ENCODE measurements around the gene HPS5. TPM values are rescaled to one million over a fixed set of nuclear protein-coding genes. Genes with fewer than 3 reads are reported as not detected.

HPS5 gene
- total and polyA plus RNA-seq, 2 of the 13 experiments (the other 11 are each of a cell fraction or from before 2014, with no cell fraction given): 6.6 to 25.5 TPM

DNA sequence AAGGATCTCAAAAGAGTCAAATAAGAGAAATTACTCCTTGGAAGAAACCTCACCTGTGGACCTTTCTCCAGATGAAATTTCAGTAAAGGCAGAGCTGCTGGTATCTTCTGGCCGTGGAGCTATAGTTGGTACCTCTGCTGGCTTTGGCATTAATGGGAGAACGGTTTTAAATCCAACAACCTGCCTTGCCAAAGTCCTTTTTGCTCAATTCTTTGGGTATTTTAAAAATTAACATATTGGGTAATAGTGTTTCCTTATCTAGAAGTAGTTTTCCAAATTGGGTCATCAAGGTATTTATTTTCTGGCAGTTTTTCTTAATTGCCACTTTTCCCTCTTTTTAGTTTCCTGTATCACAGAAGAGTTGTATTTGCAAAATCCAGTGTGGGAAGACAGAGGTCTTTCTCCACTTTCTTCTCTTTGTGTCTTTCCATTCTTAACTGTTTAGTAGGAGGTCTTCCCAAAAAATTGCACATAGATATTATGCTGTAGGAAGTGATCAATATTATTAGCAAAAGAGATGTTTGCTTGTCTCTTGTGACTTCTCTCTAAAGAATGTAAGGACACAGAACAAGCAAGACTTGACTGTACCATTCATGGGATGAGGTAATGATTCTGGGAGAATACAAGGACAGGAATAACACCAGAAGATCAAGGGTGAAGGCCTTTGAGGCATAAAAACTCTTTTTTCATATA lies 85.1 kb downstream of the HPS5 start, which contains the start of gene SAA4 (continued):
- TF ChIP-seq, protein P1, sequence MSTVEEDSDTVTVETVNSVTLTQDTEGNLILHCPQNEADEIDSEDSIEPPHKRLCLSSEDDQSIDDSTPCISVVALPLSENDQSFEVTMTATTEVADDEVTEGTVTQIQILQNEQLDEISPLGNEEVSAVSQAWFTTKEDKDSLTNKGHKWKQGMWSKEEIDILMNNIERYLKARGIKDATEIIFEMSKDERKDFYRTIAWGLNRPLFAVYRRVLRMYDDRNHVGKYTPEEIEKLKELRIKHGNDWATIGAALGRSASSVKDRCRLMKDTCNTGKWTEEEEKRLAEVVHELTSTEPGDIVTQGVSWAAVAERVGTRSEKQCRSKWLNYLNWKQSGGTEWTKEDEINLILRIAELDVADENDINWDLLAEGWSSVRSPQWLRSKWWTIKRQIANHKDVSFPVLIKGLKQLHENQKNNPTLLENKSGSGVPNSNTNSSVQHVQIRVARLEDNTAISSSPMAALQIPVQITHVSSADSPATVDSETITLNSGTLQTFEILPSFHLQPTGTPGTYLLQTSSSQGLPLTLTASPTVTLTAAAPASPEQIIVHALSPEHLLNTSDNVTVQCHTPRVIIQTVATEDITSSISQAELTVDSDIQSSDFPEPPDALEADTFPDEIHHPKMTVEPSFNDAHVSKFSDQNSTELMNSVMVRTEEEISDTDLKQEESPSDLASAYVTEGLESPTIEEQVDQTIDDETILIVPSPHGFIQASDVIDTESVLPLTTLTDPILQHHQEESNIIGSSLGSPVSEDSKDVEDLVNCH (CRISPR knock-in tag; IDR thresholded peaks at IDR 0.05): no peak
- TF ChIP-seq, protein P2, sequence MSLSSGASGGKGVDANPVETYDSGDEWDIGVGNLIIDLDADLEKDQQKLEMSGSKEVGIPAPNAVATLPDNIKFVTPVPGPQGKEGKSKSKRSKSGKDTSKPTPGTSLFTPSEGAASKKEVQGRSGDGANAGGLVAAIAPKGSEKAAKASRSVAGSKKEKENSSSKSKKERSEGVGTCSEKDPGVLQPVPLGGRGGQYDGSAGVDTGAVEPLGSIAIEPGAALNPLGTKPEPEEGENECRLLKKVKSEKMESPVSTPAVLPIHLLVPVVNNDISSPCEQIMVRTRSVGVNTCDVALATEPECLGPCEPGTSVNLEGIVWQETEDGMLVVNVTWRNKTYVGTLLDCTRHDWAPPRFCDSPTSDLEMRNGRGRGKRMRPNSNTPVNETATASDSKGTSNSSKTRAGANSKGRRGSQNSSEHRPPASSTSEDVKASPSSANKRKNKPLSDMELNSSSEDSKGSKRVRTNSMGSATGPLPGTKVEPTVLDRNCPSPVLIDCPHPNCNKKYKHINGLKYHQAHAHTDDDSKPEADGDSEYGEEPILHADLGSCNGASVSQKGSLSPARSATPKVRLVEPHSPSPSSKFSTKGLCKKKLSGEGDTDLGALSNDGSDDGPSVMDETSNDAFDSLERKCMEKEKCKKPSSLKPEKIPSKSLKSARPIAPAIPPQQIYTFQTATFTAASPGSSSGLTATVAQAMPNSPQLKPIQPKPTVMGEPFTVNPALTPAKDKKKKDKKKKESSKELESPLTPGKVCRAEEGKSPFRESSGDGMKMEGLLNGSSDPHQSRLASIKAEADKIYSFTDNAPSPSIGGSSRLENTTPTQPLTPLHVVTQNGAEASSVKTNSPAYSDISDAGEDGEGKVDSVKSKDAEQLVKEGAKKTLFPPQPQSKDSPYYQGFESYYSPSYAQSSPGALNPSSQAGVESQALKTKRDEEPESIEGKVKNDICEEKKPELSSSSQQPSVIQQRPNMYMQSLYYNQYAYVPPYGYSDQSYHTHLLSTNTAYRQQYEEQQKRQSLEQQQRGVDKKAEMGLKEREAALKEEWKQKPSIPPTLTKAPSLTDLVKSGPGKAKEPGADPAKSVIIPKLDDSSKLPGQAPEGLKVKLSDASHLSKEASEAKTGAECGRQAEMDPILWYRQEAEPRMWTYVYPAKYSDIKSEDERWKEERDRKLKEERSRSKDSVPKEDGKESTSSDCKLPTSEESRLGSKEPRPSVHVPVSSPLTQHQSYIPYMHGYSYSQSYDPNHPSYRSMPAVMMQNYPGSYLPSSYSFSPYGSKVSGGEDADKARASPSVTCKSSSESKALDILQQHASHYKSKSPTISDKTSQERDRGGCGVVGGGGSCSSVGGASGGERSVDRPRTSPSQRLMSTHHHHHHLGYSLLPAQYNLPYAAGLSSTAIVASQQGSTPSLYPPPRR (CRISPR knock-in tag; IDR thresholded peaks at IDR 0.05; ENCODE audit: borderline replicate concordance): no peak; the same call in 1 of the 2 replicates
- TF ChIP-seq, protein P3, sequence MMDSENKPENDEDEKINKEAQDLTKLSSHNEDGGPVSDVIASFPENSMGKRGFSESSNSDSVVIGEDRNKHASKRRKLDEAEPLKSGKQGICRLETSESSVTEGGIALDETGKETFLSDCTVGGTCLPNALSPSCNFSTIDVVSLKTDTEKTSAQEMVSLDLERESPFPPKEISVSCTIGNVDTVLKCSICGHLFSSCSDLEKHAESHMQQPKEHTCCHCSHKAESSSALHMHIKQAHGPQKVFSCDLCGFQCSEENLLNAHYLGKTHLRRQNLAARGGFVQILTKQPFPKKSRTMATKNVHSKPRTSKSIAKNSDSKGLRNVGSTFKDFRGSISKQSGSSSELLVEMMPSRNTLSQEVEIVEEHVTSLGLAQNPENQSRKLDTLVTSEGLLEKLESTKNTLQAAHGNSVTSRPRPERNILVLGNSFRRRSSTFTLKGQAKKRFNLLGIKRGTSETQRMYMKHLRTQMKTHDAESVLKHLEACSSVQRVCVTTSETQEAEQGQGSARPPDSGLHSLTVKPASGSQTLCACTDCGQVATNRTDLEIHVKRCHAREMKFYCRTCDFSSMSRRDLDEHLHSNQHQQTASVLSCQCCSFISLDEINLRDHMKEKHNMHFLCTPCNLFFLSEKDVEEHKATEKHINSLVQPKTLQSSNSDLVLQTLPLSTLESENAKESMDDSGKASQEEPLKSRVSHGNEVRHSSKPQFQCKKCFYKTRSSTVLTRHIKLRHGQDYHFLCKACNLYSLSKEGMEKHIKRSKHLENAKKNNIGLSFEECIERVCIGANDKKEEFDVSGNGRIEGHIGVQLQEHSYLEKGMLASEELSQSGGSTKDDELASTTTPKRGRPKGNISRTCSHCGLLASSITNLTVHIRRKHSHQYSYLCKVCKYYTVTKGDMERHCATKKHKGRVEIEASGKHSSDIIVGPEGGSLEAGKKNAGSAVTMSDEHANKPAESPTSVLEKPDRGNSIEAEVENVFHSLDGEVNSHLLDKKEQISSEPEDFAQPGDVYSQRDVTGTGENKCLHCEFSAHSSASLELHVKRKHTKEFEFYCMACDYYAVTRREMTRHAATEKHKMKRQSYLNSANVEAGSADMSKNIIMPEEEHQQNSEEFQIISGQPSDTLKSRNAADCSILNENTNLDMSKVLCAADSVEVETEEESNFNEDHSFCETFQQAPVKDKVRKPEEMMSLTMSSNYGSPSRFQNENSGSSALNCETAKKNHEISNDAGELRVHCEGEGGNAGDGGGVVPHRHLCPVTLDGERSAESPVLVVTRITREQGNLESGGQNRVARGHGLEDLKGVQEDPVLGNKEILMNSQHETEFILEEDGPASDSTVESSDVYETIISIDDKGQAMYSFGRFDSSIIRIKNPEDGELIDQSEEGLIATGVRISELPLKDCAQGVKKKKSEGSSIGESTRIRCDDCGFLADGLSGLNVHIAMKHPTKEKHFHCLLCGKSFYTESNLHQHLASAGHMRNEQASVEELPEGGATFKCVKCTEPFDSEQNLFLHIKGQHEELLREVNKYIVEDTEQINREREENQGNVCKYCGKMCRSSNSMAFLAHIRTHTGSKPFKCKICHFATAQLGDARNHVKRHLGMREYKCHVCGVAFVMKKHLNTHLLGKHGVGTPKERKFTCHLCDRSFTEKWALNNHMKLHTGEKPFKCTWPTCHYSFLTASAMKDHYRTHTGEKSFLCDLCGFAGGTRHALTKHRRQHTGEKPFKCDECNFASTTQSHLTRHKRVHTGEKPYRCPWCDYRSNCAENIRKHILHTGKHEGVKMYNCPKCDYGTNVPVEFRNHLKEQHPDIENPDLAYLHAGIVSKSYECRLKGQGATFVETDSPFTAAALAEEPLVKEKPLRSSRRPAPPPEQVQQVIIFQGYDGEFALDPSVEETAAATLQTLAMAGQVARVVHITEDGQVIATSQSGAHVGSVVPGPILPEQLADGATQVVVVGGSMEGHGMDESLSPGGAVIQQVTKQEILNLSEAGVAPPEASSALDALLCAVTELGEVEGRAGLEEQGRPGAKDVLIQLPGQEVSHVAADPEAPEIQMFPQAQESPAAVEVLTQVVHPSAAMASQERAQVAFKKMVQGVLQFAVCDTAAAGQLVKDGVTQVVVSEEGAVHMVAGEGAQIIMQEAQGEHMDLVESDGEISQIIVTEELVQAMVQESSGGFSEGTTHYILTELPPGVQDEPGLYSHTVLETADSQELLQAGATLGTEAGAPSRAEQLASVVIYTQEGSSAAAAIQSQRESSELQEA (CRISPR knock-in tag; IDR thresholded peaks at IDR 0.05; ENCODE audit: not compliant biosample characterization): no peak
- TF ChIP-seq MEF2D (CRISPR knock-in tag; IDR thresholded peaks at IDR 0.05) (no peak; the same call in 1 of the 2 replicates), ZNF670 (CRISPR knock-in tag; IDR thresholded peaks at IDR 0.05; ENCODE audit: borderline replicate concordance) (peak; percentile 38; the same call in 1 of the 2 replicates), ZC3H13 (CRISPR knock-in tag; IDR thresholded peaks at IDR 0.05) (no peak), ZNF3 (CRISPR knock-in tag; IDR thresholded peaks at IDR 0.05) (no peak), ZNF431 (CRISPR knock-in tag; IDR thresholded peaks at IDR 0.05; ENCODE audit: borderline replicate concordance, low read depth) (no peak), MATR3 (CRISPR knock-in tag; IDR thresholded peaks at IDR 0.05) (no peak)
